ENCODE results near the gene ZNF133.
"Not testable (repeated sequence)": the region's sequence is repeated elsewhere in the genome, so short reads cannot be mapped to it uniquely, and the experiment has no call there.

Gene ZNF133

DNA sequence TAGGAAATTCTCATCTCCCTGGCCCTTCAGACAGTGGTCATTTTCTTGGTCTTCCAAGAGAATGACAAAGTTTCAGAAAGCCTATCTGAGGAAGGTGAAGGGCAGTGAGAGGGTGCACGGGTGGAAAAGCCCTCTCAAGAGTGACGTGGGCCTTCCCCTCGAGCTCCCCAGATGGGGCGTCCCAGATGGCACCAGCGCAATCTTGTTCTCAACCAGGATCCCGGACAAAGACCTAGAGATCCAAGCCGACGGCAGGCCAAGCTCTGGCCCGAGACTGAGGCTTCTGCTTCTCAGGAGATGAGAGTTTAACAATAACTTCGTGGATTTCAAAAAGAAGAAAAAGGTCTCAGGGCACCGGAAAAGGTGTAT, 797 bp upstream of the ZNF133 start:
- peak; percentile 4 for DNase-seq

DNA sequence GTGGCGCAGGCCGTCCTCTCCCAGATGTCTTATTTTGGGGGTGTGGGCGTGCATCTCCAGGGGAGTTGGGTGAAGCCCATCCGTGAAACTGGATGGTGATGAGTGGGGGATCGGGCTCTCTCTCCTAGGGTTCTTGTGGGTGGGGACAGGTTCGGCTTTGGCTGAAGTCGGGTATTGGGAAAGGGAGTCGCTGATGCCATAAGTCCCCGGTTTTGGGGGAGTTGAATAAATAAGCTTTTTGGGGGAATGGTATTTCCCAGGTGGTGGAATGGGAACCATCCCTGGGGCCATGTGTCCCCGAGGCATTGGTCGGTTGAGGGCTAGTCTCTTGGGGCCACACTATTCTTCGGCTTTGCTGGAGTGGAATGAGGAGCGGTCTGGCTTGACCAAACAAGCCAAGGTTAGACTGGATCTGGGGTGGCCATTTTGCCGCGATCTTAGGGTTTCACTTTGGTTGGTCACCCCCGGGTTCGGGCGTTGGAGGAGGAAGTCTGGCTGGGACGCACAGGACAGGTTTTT, 481 bp downstream of the ZNF133 start:
- DNase-seq: no peak

DNA sequence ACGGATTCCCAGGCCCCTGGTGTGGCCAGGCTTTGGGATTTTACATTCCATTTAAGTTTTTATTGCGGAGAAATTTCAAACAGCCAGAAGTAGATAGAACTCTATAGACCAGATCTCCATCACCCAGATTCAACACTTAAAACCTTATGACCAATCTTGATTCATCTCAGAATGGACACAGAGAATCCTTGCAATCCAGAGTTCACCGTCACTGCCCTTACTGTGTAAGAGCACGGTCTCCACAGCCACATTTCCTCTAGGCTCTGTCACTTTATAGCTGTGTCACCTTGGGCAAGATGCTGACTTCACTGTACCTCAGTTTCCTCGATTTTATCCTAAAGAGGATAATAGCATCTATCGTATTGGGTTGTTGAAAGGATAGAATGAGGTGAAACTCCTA, 979 bp downstream of the ZNF133 start:
- DNase-seq: no peak

DNA sequence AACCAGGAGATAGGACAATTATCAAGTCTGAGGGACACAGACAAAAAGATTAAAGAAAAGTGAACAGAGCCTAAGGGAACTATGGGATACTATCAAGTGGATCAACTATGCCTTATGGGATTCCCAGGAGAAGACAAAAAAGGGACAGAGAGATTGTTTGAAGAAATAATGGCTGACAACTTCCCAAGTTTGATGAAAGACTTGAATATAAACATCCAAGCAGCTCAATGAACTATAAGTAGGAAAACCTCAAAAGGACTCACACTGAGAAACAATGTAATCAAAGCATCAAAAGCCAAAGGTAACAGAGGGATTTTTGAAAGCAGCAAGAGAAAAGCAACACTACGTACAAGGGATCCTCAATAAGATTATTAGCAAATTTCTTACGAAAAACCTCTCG, 11.0 kb downstream of the ZNF133 start:
- DNase-seq: no peak

DNA sequence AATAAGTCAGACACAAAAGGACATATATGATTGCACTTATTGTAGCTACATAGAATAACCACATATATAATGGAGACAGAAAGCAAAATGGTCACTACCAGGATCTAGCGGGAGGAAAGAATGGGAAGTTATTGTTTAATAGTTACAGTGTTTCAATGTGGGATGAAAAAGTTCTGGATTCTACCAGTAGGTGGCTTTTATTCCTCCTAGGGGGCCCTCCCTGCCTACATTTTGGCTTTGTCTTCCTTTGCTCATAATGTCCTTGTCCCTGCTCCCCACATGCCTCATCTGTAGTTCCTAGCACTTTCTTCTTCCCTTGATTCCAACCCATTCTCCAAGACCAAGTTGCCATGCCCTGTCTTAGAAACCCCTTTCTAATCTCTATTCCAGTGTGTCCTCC, 16.3 kb downstream of the ZNF133 start:
- DNase-seq: no peak

DNA sequence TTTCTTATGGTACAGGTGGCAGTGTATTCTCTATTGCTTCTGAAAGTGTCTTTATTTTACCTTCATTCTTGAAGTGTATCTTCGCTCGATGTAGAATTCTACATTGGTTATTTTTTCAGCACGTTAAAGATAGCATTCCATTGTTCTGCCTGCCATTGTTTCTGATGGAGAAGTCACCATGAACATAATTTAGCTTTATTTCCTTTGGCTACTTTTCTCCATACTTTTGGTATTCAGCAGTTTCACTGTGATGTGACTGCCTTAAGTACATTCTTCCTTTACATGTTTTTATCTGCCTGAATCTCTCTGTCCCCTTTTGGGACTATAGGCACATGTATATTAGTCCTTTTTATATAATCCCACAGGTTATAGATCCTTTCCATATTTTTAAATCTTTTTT, 19.0 kb downstream of the ZNF133 start:
- no peak for DNase-seq

DNA sequence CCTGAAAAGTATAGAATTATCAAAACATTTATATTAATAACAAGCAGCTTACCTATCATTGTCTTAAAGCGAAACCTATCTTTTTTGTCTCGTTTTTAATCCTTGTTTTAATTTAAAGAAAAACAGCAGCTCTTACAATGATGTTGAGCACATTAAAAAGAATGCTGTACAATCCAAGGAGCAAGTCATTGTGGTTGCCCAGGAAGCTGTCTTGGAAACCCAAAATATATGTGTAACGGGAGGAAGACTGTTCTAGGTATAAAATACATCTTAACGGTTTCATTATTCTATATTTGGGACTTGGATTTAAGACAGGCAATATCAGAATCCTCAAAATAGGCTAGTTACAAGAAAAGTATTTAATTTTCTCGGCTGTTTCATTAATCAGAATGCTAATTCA, 21.7 kb downstream of the ZNF133 start:
- DNase-seq: no peak

DNA sequence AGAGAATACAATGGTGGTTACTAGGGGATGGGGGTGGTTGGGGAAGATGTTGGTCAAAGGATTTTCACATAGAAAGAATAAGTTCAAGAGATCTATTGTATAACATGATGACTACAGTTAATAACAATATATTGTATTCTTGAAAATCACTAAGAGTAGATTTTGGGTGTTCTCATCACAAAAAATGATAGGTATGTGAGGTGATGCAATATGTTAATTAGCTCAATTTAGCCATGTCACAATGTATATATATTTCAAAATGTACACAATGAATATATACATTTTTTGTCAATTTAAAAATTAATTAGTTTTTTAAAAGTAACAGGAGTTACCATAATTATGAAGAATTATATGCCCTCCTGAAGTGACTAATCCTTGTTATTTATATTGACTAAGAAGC, 22.3 kb downstream of the ZNF133 start:
- no peak for DNase-seq

- DNase-seq: no peak
These were observed 24.4 kb downstream of the ZNF133 start for GRCh38 chr20:18312723-18313122.

DNA sequence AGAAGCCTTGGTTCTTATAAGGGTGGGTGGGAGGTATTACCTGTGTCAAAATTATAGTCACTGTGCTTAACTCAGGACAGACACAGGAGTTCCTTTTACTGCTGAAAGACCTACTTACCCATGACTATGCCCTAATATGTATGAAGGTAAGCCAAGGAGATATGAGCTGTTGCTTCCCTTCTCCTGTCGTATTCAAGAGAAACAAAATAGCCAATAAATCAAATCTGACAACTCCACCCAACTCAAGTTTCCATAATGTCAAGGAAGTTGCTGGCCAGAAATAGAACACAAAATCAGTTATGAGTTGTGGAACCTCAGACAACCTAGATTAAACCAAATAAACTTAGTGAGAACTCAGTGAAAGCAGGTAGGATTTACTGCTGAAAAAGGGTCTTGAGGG, 25.1 kb downstream of the ZNF133 start:
- no peak for DNase-seq

GRCh38 chr20:18314786-18315406, 26.6 kb downstream of the ZNF133 start:
- DNase-seq: peak; percentile 59

DNA sequence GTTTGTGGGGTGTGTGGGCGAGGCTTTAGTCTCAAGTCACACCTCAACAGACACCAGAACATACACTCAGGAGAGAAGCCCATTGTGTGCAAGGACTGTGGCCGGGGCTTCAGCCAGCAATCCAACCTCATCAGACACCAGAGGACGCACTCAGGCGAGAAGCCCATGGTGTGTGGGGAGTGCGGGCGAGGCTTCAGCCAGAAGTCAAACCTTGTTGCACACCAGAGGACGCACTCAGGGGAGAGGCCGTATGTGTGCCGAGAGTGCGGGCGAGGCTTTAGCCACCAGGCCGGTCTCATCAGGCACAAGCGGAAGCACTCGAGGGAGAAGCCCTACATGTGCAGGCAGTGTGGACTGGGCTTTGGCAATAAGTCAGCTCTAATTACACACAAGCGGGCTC, 27.8 kb downstream of the ZNF133 start:
- DNase-seq: no peak

DNA sequence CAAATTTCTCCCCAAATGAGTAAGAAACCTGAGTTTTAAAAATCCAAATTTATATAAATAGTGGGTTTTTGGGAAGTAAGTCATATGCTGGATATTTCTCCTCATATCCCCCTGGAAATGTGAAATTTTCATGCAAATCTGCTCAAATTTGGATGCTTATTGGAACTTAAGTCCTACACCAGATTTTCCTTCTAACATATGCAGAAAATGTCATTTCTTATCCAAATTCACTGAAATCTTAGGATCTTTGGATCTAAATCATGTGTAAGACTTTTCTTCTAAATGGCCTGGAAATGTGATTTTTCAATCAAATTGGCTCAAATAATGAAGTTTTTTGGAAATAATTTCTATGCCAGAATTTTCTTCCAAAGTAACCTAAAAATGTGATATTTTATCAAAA, 33.0 kb downstream of the ZNF133 start:
- DNase-seq: no peak

DNA sequence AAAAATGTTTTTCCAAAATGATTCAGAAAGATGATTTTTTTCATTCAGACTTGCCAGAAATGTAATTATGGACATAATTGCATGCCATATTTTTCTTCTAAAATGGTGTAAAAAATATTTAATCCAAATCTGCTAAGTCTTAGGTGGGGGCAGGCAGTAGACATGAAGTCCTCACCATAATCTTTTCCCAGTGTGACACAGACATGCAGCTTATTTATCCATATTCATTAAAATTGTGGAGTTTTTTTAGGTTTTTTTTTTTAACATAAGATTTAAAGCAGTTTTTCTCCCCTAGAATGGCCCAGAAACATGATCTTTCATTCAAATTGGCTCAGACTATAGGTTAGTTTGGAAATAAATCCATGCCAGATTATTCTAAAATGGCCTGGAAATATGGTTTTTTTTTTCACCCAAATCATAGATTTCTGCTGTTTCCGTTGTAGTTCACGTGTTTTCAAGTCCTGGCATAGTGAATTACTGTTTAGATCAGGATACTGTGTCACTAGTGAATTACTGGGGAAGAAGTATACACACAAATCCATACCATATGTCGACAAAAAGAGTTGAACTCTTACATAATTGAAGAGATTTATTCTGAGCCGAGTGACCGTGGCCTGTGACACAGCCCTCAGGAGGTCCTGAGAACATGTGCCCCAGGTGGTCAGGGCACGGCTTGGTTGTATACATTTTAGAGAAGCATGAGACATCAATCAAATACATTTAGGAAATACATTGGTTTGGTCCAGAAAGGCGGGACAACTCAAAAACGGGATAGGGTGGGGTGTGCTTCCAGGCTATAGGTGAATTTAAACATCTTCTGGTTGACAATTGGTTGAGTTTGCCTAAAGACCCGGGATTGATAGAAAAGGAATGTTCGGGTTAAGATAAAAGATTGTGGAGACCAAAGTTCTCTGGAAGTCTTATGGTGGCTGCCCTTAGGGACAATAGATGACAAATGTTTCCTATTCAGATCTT, 33.9 kb downstream of the ZNF133 start:
- DNase-seq: no peak

GRCh38 chr20:18323705-18324104, 35.4 kb downstream of the ZNF133 start:
- no peak for DNase-seq

DNA sequence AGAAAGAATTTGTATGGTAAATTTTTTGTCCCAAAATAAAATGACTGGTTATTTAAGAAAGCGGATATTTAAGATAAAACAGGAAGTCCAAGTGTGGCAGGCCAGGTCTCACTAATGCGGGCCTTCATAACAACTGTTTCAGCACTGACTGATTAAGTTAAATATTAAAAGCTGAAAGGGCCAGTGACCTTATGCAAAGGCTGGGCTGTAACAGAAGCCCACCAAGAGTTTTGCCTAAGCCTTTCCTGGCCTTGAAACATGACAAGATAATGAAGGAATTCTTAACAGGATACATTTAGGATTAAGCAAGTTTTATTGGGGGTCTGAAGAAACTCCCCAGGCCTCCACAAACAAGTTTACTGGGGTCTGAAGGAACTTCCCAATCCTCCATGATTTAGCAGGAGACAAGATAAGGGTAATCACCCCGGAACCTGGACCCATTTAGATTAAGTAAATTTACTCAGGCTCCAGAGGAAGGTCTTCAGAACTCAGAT, 36.3 kb downstream of the ZNF133 start:
- no peak for DNase-seq

DNA sequence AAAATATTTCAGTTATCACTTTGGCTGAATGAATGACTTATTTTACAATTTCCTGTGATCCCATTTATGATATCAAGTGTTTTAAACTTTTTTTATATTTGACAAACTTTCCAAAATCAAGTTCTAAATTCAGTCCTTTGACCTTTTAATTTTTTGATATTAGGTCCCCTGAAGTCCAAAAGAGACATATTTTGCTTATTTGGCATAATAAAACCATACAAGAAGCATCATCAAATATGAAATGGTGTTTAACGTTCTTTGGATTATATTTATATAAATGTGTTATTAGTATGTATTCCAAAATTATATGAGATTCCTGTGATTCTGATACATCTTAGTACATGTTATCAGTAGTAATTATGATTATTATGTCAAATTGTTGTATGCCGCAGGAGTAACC, 38.7 kb downstream of the ZNF133 start:
- DNase-seq: no peak

DNA sequence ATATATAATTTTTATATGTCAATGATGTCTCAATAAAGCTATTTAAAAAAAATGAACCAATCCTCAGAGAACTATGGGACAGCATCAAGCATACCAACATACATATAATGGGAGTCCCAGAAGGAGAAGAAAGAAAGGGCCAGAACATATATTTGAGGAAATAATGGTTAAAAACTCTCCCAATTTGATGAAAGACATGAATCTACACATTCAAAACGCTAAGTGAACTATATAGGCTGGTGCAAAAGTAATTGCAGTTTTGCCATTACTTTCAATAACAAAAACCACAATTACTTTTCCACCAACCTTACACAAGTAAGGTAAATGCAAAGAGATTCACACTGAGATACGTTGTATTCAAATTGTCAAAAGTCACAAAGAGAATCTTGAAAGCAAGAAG, 43.4 kb downstream of the ZNF133 start:
- DNase-seq: no peak

- DNase-seq: not testable (repeated sequence)
These were observed 61.4 kb downstream of the ZNF133 start for GRCh38 chr20:18349749-18350148.

DNA sequence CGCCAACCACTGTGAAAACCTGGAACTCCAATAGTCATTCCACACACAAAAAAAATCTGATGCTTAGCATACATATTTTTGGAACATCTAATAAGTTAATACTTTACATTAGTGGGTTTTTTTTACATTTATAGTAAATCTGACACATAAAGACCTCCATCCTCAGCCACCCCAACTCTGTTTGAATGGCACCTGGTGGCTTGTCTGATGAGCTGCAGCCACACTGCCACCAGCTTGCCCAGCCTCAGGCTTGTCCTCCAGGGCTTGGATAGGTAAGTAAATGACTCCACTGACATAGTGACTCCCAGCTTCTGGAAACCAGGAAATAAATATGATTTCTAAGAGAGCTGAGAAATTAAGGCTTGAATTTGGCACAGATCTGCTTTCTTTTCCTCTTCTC, 71.5 kb downstream of the ZNF133 start:
- no peak for DNase-seq

GRCh38 chr20:18360635-18361034, 72.3 kb downstream of the ZNF133 start:
- no peak for DNase-seq

DNA sequence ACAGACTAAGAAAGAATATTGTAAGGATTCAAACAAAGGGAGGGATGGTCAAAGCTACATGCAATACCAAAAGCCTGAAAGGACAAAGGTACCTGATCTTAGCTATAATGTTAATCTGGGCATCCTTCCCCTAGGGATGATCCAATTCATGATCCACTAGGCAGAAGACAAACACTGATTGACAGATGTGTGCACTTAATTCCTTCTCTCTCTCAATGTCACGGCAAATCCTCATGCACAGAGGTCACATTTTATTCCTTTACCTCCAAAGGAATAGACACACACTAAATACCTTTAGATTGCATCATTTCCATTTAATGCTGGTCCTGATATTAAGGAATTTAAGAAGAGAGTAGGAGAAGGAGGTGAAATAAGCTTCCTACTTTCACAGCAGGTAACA, 73.4 kb downstream of the ZNF133 start:
- no peak for DNase-seq

GRCh38 chr20:18362916-18363315, 74.6 kb downstream of the ZNF133 start:
- no peak for DNase-seq

DNA sequence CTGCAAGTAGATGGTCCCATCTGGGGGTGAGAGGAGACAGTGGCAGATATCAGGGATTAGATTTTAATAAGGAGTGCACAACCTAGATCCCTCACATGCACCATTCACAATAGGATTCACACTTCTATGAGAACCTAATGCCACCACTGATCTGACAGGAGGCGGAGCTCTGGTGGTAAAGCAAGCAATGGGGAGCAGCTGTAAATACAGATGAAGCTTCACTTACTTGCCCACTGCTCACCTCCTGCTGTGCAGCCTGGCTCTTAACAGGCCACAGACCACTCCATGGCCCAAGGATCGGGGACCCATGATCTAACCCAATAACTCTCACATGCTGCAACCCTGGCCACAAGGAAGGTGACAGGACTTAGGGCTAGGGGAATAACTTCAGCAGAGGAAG, 75.4 kb downstream of the ZNF133 start:
- no peak for DNase-seq
